Measurements from ENCODE around the gene PTPRM.

GRCh38 chr18:8040021-8040420, 472.9 kb downstream of the PTPRM start:
- TF ChIP-seq CTCF (IDR thresholded peaks at IDR 0.05), result no peak
- no peak for TF ChIP-seq POLR2AphosphoS5 (IDR thresholded peaks at IDR 0.05)
- TF ChIP-seq EP300 (IDR thresholded peaks at IDR 0.05), result no peak
- TF ChIP-seq POLR2A (IDR thresholded peaks at IDR 0.05), result no peak

Measured in gastroesophageal sphincter (tissue), 3 donors.